ENCODE data around the gene EFNB1. TPM values are rescaled to one million over a fixed set of nuclear protein-coding genes. Genes with fewer than 3 reads are reported as not detected.

The EFNB1 gene
- total and polyA plus RNA-seq, 9 of the 15 experiments (the other 6 are each of a cell fraction or from before 2014, with no cell fraction given) = 0.01 to 2.1 (median 0.99) TPM; not detected in 1

DNA sequence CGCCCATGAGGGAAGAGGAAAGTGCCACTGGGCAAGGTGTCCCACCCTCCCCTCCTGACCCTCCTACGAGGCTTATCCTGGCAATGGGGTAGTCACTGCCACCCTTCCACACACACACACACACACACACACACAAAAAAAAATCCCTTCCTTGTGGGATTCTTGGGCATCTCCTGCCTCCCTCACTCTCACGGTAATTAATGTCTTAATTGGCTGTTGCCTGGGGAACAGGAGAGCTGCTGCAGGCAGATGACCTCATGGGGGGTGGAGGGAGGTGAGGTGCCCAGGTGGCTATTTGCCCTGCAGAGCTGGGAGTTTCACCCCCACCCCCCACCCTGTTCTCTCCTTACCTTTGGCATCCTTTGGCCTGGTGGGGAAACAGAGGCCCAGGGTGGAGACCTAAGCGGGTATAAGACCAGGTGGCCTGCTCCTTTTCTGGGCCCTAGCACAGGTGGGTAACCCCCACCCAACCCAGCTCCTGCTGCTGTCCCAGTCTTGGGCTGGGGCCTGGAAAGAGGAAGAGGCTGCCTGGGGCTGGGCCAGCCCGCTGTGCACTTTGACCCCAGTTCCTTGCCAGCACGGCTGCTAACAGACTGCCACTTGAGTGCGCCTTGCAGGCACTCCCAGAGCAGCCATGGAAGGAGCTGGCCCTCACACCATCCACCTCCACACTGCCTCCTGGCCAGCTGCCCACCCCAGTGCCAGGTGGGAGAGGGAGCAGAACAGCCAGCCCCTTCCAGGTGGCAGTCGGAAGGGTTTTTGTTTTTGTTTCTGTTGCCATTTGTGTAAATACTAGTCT, 12.6 kb downstream of the EFNB1 start (continued):
- TF ChIP-seq, protein P1, sequence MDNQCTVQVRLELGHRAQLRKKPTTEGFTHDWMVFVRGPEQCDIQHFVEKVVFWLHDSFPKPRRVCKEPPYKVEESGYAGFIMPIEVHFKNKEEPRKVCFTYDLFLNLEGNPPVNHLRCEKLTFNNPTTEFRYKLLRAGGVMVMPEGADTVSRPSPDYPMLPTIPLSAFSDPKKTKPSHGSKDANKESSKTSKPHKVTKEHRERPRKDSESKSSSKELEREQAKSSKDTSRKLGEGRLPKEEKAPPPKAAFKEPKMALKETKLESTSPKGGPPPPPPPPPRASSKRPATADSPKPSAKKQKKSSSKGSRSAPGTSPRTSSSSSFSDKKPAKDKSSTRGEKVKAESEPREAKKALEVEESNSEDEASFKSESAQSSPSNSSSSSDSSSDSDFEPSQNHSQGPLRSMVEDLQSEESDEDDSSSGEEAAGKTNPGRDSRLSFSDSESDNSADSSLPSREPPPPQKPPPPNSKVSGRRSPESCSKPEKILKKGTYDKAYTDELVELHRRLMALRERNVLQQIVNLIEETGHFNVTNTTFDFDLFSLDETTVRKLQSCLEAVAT (IDR thresholded peaks at IDR 0.05) = no peak
- TF ChIP-seq ZNF217 (CRISPR knock-in tag; IDR thresholded peaks at IDR 0.05) (no peak), SNIP1 (IDR thresholded peaks at IDR 0.05; ENCODE audit: low read depth) (no peak), E2F6 (IDR thresholded peaks at IDR 0.05; ENCODE audit: borderline replicate concordance in 1 of 2, extremely low read depth in 1 of 2, insufficient read depth in 1 of 2, insufficient read length in 1 of 2, low read depth in 1 of 2, low read length in 1 of 2, poor library complexity in 1 of 2, severe bottlenecking in 1 of 2) (no peak), ZNF592 (IDR thresholded peaks at IDR 0.05) (no peak), MCM5 (IDR thresholded peaks at IDR 0.05; ENCODE audit: low read depth) (no peak), ZNF79 (CRISPR knock-in tag; IDR thresholded peaks at IDR 0.05; ENCODE audit: low read depth) (no peak), ZNF354B (CRISPR knock-in tag; IDR thresholded peaks at IDR 0.05) (no peak)

All from K562 (cell line).